Midbrain (tissue), 1 donor: ENCODE results near the gene SMIM45.
A peak's percentile ranks its signal among the peaks of the same experiment; 100 is the strongest.

Experiments used
- DNase-seq: peaks from one replicate; lab custom pipeline; 2025; lab: John Stamatoyannopoulos, UW

Gene SMIM45

GRCh38 chr22:41915786-41916493 is 36.0 kb upstream of the SMIM45 start:
- no peak for DNase-seq

GRCh38 chr22:41916745-41917358 is 35.1 kb upstream of the SMIM45 start:
- DNase-seq, result no peak

- no peak for DNase-seq
Observed at GRCh38 chr22:41917375-41917902, 34.5 kb upstream of the SMIM45 start.

GRCh38 chr22:41917903-41918791 is 33.8 kb upstream of the SMIM45 start:
- DNase-seq, result no peak

GRCh38 chr22:41919357-41920224 is 32.4 kb upstream of the SMIM45 start:
- DNase-seq, result peak; percentile 8

GRCh38 chr22:41920271-41920976 is 31.5 kb upstream of the SMIM45 start:
- no peak for DNase-seq

- no peak for DNase-seq
Observed at GRCh38 chr22:41922328-41922727, 29.6 kb upstream of the SMIM45 start.

GRCh38 chr22:41922940-41923594 is 28.9 kb upstream of the SMIM45 start:
- DNase-seq, result no peak

- no peak for DNase-seq
Observed at GRCh38 chr22:41923595-41924276, 28.2 kb upstream of the SMIM45 start.

GRCh38 chr22:41925783-41926460 is 26.0 kb upstream of the SMIM45 start:
- no peak for DNase-seq

GRCh38 chr22:41927813-41928212 is 24.1 kb upstream of the SMIM45 start:
- no peak for DNase-seq

GRCh38 chr22:41928593-41929417 is 23.1 kb upstream of the SMIM45 start:
- no peak for DNase-seq

GRCh38 chr22:41929418-41929810 is 22.5 kb upstream of the SMIM45 start:
- DNase-seq, result no peak

- DNase-seq, result no peak
Observed at GRCh38 chr22:41931701-41932269, 20.2 kb upstream of the SMIM45 start.

GRCh38 chr22:41932353-41932752 is 19.6 kb upstream of the SMIM45 start:
- no peak for DNase-seq

- DNase-seq, result no peak
Observed at GRCh38 chr22:41933411-41934177, 18.4 kb upstream of the SMIM45 start.
